K562 (cell line): Measurements from ENCODE around the gene ZNF135. TPM values are rescaled to one million over a fixed set of nuclear protein-coding genes. Genes with fewer than 3 reads are reported as not detected.

Source experiments
- ATAC-seq: fragments of 200-7000 bp; cut with Tn5 transposase; 3 replicates; pipeline ENCODE4 v1.9.1; 2020; ENCODE audit warnings: moderate library complexity
- BruUV-seq: library from RNA; stranded (reverse); fragments of 400-500 nt; replicated peaks from 2 replicates; lab custom pipeline; 2021; lab: Mats Ljungman, UMichigan
- CTCF ChIA-PET: fragments of 300-600 bp; formaldehyde crosslinking; extraction: SDS; loops from one replicate; lab custom pipeline; 2021; ENCODE audit warnings: low intra/inter-chr PET ratio; lab: Yijun Ruan, JAX
- POLR2A ChIA-PET: fragments of 300-600, 350-650 bp; sonication (Branson Sonifier 250); formaldehyde crosslinking; extraction: SDS; loops from one replicate; lab custom pipeline; 2021; ENCODE audit warnings: antibody characterized with exemption, inconsistent platforms; lab: Yijun Ruan, JAX
- DNase-seq, 4 experiments: peaks; one replicate each; pipeline versions ENCODE4 v3.0.0 to v3.0.0-alpha.2; 2011 to 2018; ENCODE audit warnings: low spot score in 3 of 4, mixed read lengths in 3 of 4; ENCODE audit errors: extremely low read depth in 1 of 4
- FAIRE-seq: peaks from 2 replicates; lab custom pipeline; 2011; peaks lifted over from hg19 to GRCh38; lab: Jason Lieb, UNC
- H2AFZ ChIP-seq: 2 replicates; pipeline ENCODE4 v1.6.0; 2011; ENCODE audit warnings: low read depth, low read length, control low read depth, inconsistent platforms
- H3K27ac ChIP-seq: fragments of 200-600 bp; 3 replicates; pipeline ENCODE4 v1.8.0; 2011; ENCODE audit warnings: low read depth, mild to moderate bottlenecking, control low read depth, inconsistent platforms, low read length, moderate library complexity, mixed read lengths; ENCODE audit errors: extremely low read depth
- H3K27me3 ChIP-seq, 2 experiments: fragments of 300-600 bp in 1 of 2; 2 replicates in 1 of 2; 3 replicates in 1 of 2; pipeline versions ENCODE4 v1.6.0 to v1.8.0; 2011; ENCODE audit warnings: inconsistent platforms in 2 of 2, low read length in 2 of 2, mild to moderate bottlenecking in 1 of 2, mixed read lengths in 1 of 2, moderate library complexity in 1 of 2; ENCODE audit not compliant: control insufficient read depth in 2 of 2, insufficient read depth in 2 of 2
- H3K36me3 ChIP-seq: fragments of 300-600 bp; 3 replicates; pipeline ENCODE4 v1.8.0; 2011; ENCODE audit warnings: mild to moderate bottlenecking, low read length, inconsistent platforms; ENCODE audit not compliant: control insufficient read depth, insufficient read depth
- H3K4me1 ChIP-seq, 2 experiments: fragments of 200-600 bp in 1 of 2; replicated peaks in 1 of 2; 2 replicates in 1 of 2; 3 replicates in 1 of 2; pipeline versions ENCODE4 v1.5.1 to v1.8.0; 2011; ENCODE audit warnings: inconsistent platforms in 2 of 2, low read length in 2 of 2, mild to moderate bottlenecking in 1 of 2, mixed read lengths in 1 of 2, moderate library complexity in 1 of 2; ENCODE audit not compliant: control insufficient read depth in 2 of 2, insufficient read depth in 2 of 2
- H3K4me2 ChIP-seq: 2 replicates; pipeline ENCODE4 v1.6.1; 2011; ENCODE audit warnings: low read length, control low read depth, inconsistent platforms, mixed read lengths; ENCODE audit not compliant: insufficient read depth
- H3K4me3 ChIP-seq: fragments of 200-600 bp; sonication (generic), shearing (Covaris generic); 2 replicates; pipeline ENCODE4 v1.5.1; 2016; ENCODE audit warnings: control low read depth, inconsistent platforms
- H3K79me2 ChIP-seq: fragments of 200-600 bp; 3 replicates; pipeline ENCODE4 v1.8.0; 2011; ENCODE audit warnings: low read length, inconsistent platforms; ENCODE audit not compliant: control insufficient read depth, insufficient read depth
- H3K9ac ChIP-seq, 2 experiments: 2 replicates each; pipeline versions ENCODE4 v1.6.0 to v1.6.1; 2011; ENCODE audit warnings: low read depth in 2 of 2, low read length in 2 of 2, control low read depth in 1 of 2, inconsistent platforms in 1 of 2, mild to moderate bottlenecking in 1 of 2, mixed read lengths in 1 of 2; ENCODE audit not compliant: insufficient read depth in 1 of 2
- H3K9me1 ChIP-seq: one replicate; pipeline ENCODE4 v1.6.0; 2011; ENCODE audit warnings: inconsistent platforms, mild to moderate bottlenecking, low read length, moderate library complexity; ENCODE audit not compliant: control insufficient read depth, insufficient read depth
- H3K9me3 ChIP-seq: replicated peaks from 2 replicates; pipeline ENCODE4 v1.5.1; 2011; ENCODE audit warnings: low read depth, low read length, inconsistent platforms; ENCODE audit not compliant: control insufficient read depth, insufficient read depth
- H4K20me1 ChIP-seq: replicated peaks from 2 replicates; pipeline ENCODE4 v1.6.1; 2011; ENCODE audit warnings: low read length, inconsistent platforms, mixed read lengths; ENCODE audit not compliant: control insufficient read depth, insufficient read depth
- ARID3A ChIP-seq: IDR thresholded peaks from 2 replicates; pipeline ENCODE4 v1.6.1; 2012; ENCODE audit warnings: low read depth, low read length, improper control_type of control experiment, borderline replicate concordance
- FOSL1 ChIP-seq: fragments of 200-800 bp; sonication (Bioruptor generic); conservative IDR thresholded peaks from 2 replicates; pipeline ENCODE4 v1.6.1; 2016; ENCODE audit warnings: missing genetic modification characterization, missing compliant biosample characterization
- GABPB1 ChIP-seq: sonication (generic); formaldehyde crosslinking; IDR thresholded peaks from 2 replicates; pipeline ENCODE4 v1.8.0; 2022; ENCODE audit warnings: mild to moderate bottlenecking, missing genetic modification reagents
- MYC ChIP-seq, 2 experiments: fragments of 250-450 bp in 1 of 2; sonication (Bioruptor Pico) in 1 of 2; IDR thresholded peaks; 2 replicates each; pipeline versions ENCODE4 v1.5.1 to v1.6.1; 2012 to 2021; ENCODE audit warnings: low read depth in 2 of 2, borderline replicate concordance in 1 of 2, improper control_type of control experiment in 1 of 2, low read length in 1 of 2, mild to moderate bottlenecking in 1 of 2, moderate library complexity in 1 of 2
- NUFIP1 ChIP-seq: fragments of 450-650 bp; IDR thresholded peaks from 2 replicates; pipeline ENCODE4 v1.6.1; 2018; ENCODE audit not compliant: partially characterized antibody
- SAFB2 ChIP-seq: fragments of 200-400 bp; formaldehyde crosslinking; IDR thresholded peaks from 2 replicates; pipeline ENCODE4 v1.6.1; 2018; ENCODE audit warnings: borderline replicate concordance, low read length, low read depth, moderate library complexity; ENCODE audit not compliant: severe bottlenecking
- SRF ChIP-seq, 2 experiments: fragments of 250-450, 450-650 bp in 1 of 2; sonication (Bioruptor Pico) in 1 of 2; sonication (generic) in 1 of 2; formaldehyde crosslinking; IDR thresholded peaks; 2 replicates each; pipeline versions ENCODE4 v1.5.0 to v1.5.1; 2020 to 2022; ENCODE audit warnings: mild to moderate bottlenecking in 1 of 2, missing genetic modification reagents in 1 of 2
- TRIM28 ChIP-seq: fragments of 450-650 bp; IDR thresholded peaks from 2 replicates; pipeline ENCODE4 v1.6.1; 2017
- ZNF280B ChIP-seq: fragments of 250-450 bp; sonication (Bioruptor Pico); IDR thresholded peaks from 2 replicates; pipeline ENCODE4 v1.5.1; 2021; ENCODE audit warnings: mild to moderate bottlenecking
- ZNF707 ChIP-seq: fragments of 250-450 bp; sonication (Bioruptor Pico); conservative IDR thresholded peaks from 2 replicates; pipeline ENCODE4 v1.8.0; 2022; ENCODE audit warnings: inconsistent platforms, mild to moderate bottlenecking, moderate library complexity
- ZNF717 ChIP-seq: fragments of 250-450 bp; sonication (Bioruptor Pico); IDR thresholded peaks from 2 replicates; pipeline ENCODE4 v1.5.0; 2021
- WGBS: fragments of 100-300 bp; shearing (Covaris generic); methylation state at CpG from one replicate; pipeline ENCODE4 v1.1.6; 2016; ENCODE audit warnings: low coverage, mixed read lengths; ENCODE audit not compliant: insufficient coverage; ENCODE audit errors: missing lambda C conversion rate; 5-methylcytosine and 5-hydroxymethylcytosine counted together
- in situ Hi-C: fragments of 300-500 bp; cut with MboI; formaldehyde crosslinking; loops from 4 replicates; pipeline ENCODE4 v1.15.0; 2018; ENCODE audit warnings: inconsistent platforms, mixed read lengths
- intact Hi-C: fragments of 100-400 bp; cut with micrococcal nuclease; formaldehyde crosslinking; loops from 2 replicates; pipeline ENCODE4 v1.14.2; 2022
- polyA plus RNA-seq, 8 experiments: library from polyadenylated mRNA; depleted of rRNA in 4 of 8; stranded (reverse) in 5 of 8; unstranded in 3 of 8; fragments of >200 nt; fragmentation: Nextera tagmentation in 2 of 8; fragmentation: Illumina TruSeq in 1 of 8; extraction: Ambion mirVana in 2 of 8; extraction: Trizol in 1 of 8; gene quantifications; 2 replicates each; pipeline versions ENCODE4 v1.2.1 to v1.2.3, GENCODE V29; 2011 to 2014; ENCODE audit warnings: inconsistent platforms in 1 of 8, missing spikeins in 1 of 8
- total RNA-seq, 7 experiments: library from RNA; depleted of rRNA in 6 of 7; stranded (reverse); fragments of >200 nt in 6 of 7; fragmentation: Illumina TruSeq in 2 of 7; extraction: Trizol in 2 of 7; gene quantifications; 2 replicates each; pipeline versions ENCODE4 v1.2.1 to v1.2.3, GENCODE V29; 2011 to 2021; ENCODE audit warnings: low replicate concordance in 1 of 7

Gene ZNF135
- total and polyA plus RNA-seq, 9 of the 15 experiments (the other 6 are each of a cell fraction or from before 2014, with no cell fraction given): not detected

- TF ChIP-seq MYC (IDR thresholded peaks at IDR 0.05; ENCODE audit: low read depth, low read length): no peak
- no peak for TF ChIP-seq MYC (CRISPR knock-in tag; IDR thresholded peaks at IDR 0.05; ENCODE audit: borderline replicate concordance, low read depth)
- TF ChIP-seq, all 486 proteins: peak for 0
These were observed 2.2 kb upstream of the ZNF135 start (continued) for GRCh38 chr19:58056861-58057260.

- in situ Hi-C loops (no loop called here), intact Hi-C loops (no loop called here)
- no peaks in the 10 kb centered on the region for H4K20me1 ChIP-seq
- no peak overlapping the region for H2AFZ ChIP-seq
- H3K9ac ChIP-seq: no peak overlapping the region
- H3K9me1 ChIP-seq: no peaks in the 10 kb centered on the region
- H3K79me2 ChIP-seq: no peaks in the 10 kb centered on the region
- ChIA-PET POLR2A (no interaction called here), CTCF (no interaction called here)
- no TSS peak for BruUV-seq
- 3% methylated on average over 13 of the region's 13 CpGs for WGBS
- no peaks in the 10 kb centered on the region for H3K36me3 ChIP-seq
- ATAC-seq (no peak), DNase-seq (no peak), FAIRE-seq (no peak)
- no peaks in the 10 kb centered on the region; the same call in 1 of the 2 replicates for H3K9me3 ChIP-seq
- H3K4me1 ChIP-seq: peaks cover 0 to 9% of the 10 kb centered on the region in 2 experiments; a peak in 2 of 5 replicates
- H3K27me3 ChIP-seq: no peaks in the 10 kb centered on the region
- no peak overlapping the region for H3K4me3 ChIP-seq
- TF ChIP-seq SAFB2: no peak
- no peak overlapping the region for H3K27ac ChIP-seq
- H3K4me2 ChIP-seq: no peak overlapping the region
These were observed 615 bp upstream of the ZNF135 start for GRCh38 chr19:58058467-58058866.

GRCh38 chr19:58059671-58060078, 593 bp downstream of the ZNF135 start:
- no peak for FAIRE-seq
- ATAC-seq: no peak
- no peak overlapping the region for H3K9ac ChIP-seq
- WGBS: 24% methylated on average over 25 of the region's 28 CpGs
- no peaks in the 10 kb centered on the region for H3K27me3 ChIP-seq
- BruUV-seq: no TSS peak
- H3K4me2 ChIP-seq: no peak overlapping the region
- no peaks in the 10 kb centered on the region for H4K20me1 ChIP-seq
- no peak for TF ChIP-seq NUFIP1
- TF ChIP-seq GABPB1 (CRISPR knock-in tag): no peak
- no peak for TF ChIP-seq SRF (CRISPR knock-in tag; IDR thresholded peaks at IDR 0.05)
- TF ChIP-seq ZNF717 (CRISPR knock-in tag): no peak
- TF ChIP-seq TRIM28: no peak
- TF ChIP-seq FOSL1 (tag): no peak
- no peak for TF ChIP-seq ZNF280B (CRISPR knock-in tag)
- TF ChIP-seq ZNF707: no peak
- no peak for TF ChIP-seq ARID3A
- TF ChIP-seq, all 486 proteins: peak for 0
- H3K9me1 ChIP-seq: no peaks in the 10 kb centered on the region
- no peak for DNase-seq
- no peaks in the 10 kb centered on the region for H3K79me2 ChIP-seq
- H3K27ac ChIP-seq: no peak overlapping the region
- no peak overlapping the region for H2AFZ ChIP-seq
- no peaks in the 10 kb centered on the region; the same call in 1 of the 2 replicates for H3K9me3 ChIP-seq
- H3K36me3 ChIP-seq: no peaks in the 10 kb centered on the region
- ChIA-PET POLR2A (interaction anchor here (0.6 kb wide), 2 partner anchors 9 to 19 kb away, joined by 3 to 4 read pairs; no protein-coding TSS in a partner anchor), CTCF (no interaction called here)
- in situ Hi-C loops (no loop called here), intact Hi-C loops (no loop called here)
- H3K4me3 ChIP-seq: no peak overlapping the region
- peaks cover 0 to 9% of the 10 kb centered on the region in 2 experiments; a peak in 2 of 5 replicates for H3K4me1 ChIP-seq
